GM12878 (cell line): ENCODE measurements around the gene CHRNB2.

ENCODE experiments used
- CTCF ChIP-seq, 3 experiments: IDR thresholded peaks in 2 of 3; conservative IDR thresholded peaks in 1 of 3; 2 replicates each; pipeline ENCODE4 v1.5.1; 2011; ENCODE audit warnings: low read depth in 3 of 3, low read length in 3 of 3, mild to moderate bottlenecking in 3 of 3, control low read depth in 2 of 3, moderate library complexity in 2 of 3, inconsistent platforms in 1 of 3, mixed read lengths in 1 of 3; ENCODE audit not compliant: control insufficient read depth in 2 of 3, insufficient read depth in 1 of 3; ENCODE audit errors: extremely low read depth in 1 of 3
- POLR2A ChIP-seq: IDR thresholded peaks from 2 replicates; pipeline ENCODE4 v1.6.1; 2011; ENCODE audit warnings: low read depth, mild to moderate bottlenecking, low read length
- SIN3A ChIP-seq: IDR thresholded peaks from 2 replicates; pipeline ENCODE4 v1.6.1; 2012; ENCODE audit warnings: low read depth, low read length, improper control_type of control experiment

DNA sequence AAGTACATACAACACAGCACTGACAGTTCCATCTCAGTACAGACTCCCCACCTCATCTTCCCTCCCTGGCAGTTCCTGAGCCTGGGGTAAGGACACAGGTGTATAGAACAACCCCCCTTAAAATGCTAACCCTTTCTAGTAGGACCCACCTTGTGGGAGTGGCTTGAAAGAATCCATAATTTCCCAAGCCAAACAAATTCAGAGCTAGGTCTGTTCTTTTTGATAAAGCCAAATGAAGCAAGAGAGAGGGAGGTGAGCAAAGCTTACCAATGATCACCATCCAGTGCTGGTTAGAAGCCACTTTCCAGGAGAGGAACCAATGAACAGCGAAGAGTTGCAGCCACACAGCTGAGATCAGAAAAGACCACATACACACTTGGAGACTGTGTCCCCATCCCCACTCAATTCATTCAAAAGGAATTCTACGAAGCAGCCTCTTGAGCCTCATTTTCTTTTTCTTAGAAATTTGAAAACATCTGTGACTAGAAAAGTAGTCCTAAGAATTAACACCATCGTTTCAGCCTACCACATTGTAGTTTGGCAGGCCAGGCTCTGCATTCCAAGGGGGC is 18.3 kb upstream of the CHRNB2 start:
- TF ChIP-seq SIN3A (no peak), CTCF (IDR thresholded peaks at IDR 0.05 in 2 of 3, conservative IDR thresholded peaks at IDR 0.05 in 1 of 3; ENCODE audit: control insufficient read depth in 2 of 3, extremely low read depth in 1 of 3, insufficient read depth in 1 of 3, low read depth in 3 of 3, low read length in 3 of 3) (no peak), POLR2A (no peak)
